ENCODE results near the gene CSE1L.

CSE1L gene

GRCh38 chr20:49030954-49031619 is 15.0 kb upstream of the CSE1L start:
- 92 to 95% methylated on average over 6 of the region's 6 CpGs for WGBS, 2 experiments
- no peaks in the 10 kb centered on the region for H3K9me3 ChIP-seq (ENCODE audit: control insufficient read depth, low read length)
- no peaks in the 10 kb centered on the region for H3K27me3 ChIP-seq (ENCODE audit: control insufficient read depth, insufficient read depth, low read length, poor library complexity, severe bottlenecking)
- H3K27ac ChIP-seq (ENCODE audit: insufficient read depth, low read depth, low read length, poor library complexity, severe bottlenecking): no peak overlapping the region
- no peaks in the 10 kb centered on the region for H3K4me1 ChIP-seq (ENCODE audit: control insufficient read depth, insufficient read depth, low read length)
- H3K36me3 ChIP-seq (ENCODE audit: control insufficient read depth, insufficient read depth, low read length): peaks cover 23% of the 10 kb centered on the region
- H3K4me3 ChIP-seq (ENCODE audit: insufficient read depth, low read depth, low read length): no peak overlapping the region

- Histone ChIP-seq H3K27me3 (ENCODE audit: control insufficient read depth, insufficient read depth, low read length, poor library complexity, severe bottlenecking) (no peaks in the 10 kb centered on the region), H3K27ac (ENCODE audit: insufficient read depth, low read depth, low read length, poor library complexity, severe bottlenecking) (no peak overlapping the region), H3K4me1 (ENCODE audit: control insufficient read depth, insufficient read depth, low read length) (no peaks in the 10 kb centered on the region), H3K9me3 (ENCODE audit: control insufficient read depth, low read length) (no peaks in the 10 kb centered on the region), H3K36me3 (ENCODE audit: control insufficient read depth, insufficient read depth, low read length) (peaks cover 20% of the 10 kb centered on the region), H3K4me3 (ENCODE audit: insufficient read depth, low read depth, low read length) (no peak overlapping the region)
- WGBS, 2 experiments: 94 to 95% methylated on average over 8 of the region's 8 CpGs
These were observed 13.7 kb upstream of the CSE1L start for GRCh38 chr20:49032455-49032854.

- H3K36me3 ChIP-seq (ENCODE audit: control insufficient read depth, insufficient read depth, low read length): peaks cover 8% of the 10 kb centered on the region
- H3K27ac ChIP-seq (ENCODE audit: insufficient read depth, low read depth, low read length, poor library complexity, severe bottlenecking): no peak overlapping the region
- no peaks in the 10 kb centered on the region for H3K27me3 ChIP-seq (ENCODE audit: control insufficient read depth, insufficient read depth, low read length, poor library complexity, severe bottlenecking)
- WGBS, 2 experiments: 94 to 96% methylated on average over 6 to 7 of the region's 7 CpGs
- H3K4me1 ChIP-seq (ENCODE audit: control insufficient read depth, insufficient read depth, low read length): no peaks in the 10 kb centered on the region
- no peak overlapping the region for H3K4me3 ChIP-seq (ENCODE audit: insufficient read depth, low read depth, low read length)
- H3K9me3 ChIP-seq (ENCODE audit: control insufficient read depth, low read length): no peaks in the 10 kb centered on the region
These were observed 11.9 kb upstream of the CSE1L start for GRCh38 chr20:49034070-49034732.

- Histone ChIP-seq H3K36me3 (ENCODE audit: control insufficient read depth, insufficient read depth, low read length) (no peaks in the 10 kb centered on the region), H3K4me1 (ENCODE audit: control insufficient read depth, insufficient read depth, low read length) (no peaks in the 10 kb centered on the region), H3K27me3 (ENCODE audit: control insufficient read depth, insufficient read depth, low read length, poor library complexity, severe bottlenecking) (no peaks in the 10 kb centered on the region), H3K27ac (ENCODE audit: insufficient read depth, low read depth, low read length, poor library complexity, severe bottlenecking) (no peak overlapping the region), H3K4me3 (ENCODE audit: insufficient read depth, low read depth, low read length) (no peak overlapping the region), H3K9me3 (ENCODE audit: control insufficient read depth, low read length) (no peaks in the 10 kb centered on the region)
- WGBS, 2 experiments: 91% methylated on average over 3 of the region's 3 CpGs
These were observed 8.1 kb upstream of the CSE1L start for GRCh38 chr20:49037962-49038387.

DNA sequence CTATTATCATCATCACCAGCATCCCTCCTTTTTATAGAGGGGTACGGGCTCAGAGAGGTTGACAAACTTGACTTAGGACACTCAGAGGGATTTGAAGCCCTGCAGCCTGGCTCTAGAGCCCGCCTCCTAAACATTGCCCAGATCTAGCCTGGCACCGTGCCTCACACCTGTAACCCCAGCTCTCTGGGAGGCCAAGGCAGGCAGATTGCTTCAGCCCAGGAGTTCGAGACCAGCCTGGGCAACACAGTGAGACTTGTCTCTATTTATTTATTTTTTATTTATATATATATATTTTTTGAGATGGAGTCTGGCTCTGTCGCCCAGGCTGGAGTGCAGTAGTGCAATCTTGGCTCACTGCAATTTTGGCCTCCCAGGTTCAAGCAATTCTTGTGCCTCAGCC is 6.3 kb upstream of the CSE1L start:
- 91 to 95% methylated on average over 4 to 5 of the region's 5 CpGs for WGBS, 2 experiments
- Histone ChIP-seq H3K9me3 (ENCODE audit: control insufficient read depth, low read length) (no peaks in the 10 kb centered on the region), H3K4me3 (ENCODE audit: insufficient read depth, low read depth, low read length) (no peak overlapping the region), H3K4me1 (ENCODE audit: control insufficient read depth, insufficient read depth, low read length) (no peaks in the 10 kb centered on the region), H3K27ac (ENCODE audit: insufficient read depth, low read depth, low read length, poor library complexity, severe bottlenecking) (no peak overlapping the region), H3K27me3 (ENCODE audit: control insufficient read depth, insufficient read depth, low read length, poor library complexity, severe bottlenecking) (no peaks in the 10 kb centered on the region), H3K36me3 (ENCODE audit: control insufficient read depth, insufficient read depth, low read length) (no peaks in the 10 kb centered on the region)

- Histone ChIP-seq H3K9me3 (ENCODE audit: control insufficient read depth, low read length) (no peaks in the 10 kb centered on the region), H3K4me1 (ENCODE audit: control insufficient read depth, insufficient read depth, low read length) (peaks cover 9% of the 10 kb centered on the region), H3K36me3 (ENCODE audit: control insufficient read depth, insufficient read depth, low read length) (peaks cover 3% of the 10 kb centered on the region), H3K27ac (ENCODE audit: insufficient read depth, low read depth, low read length, poor library complexity, severe bottlenecking) (no peak overlapping the region), H3K27me3 (ENCODE audit: control insufficient read depth, insufficient read depth, low read length, poor library complexity, severe bottlenecking) (no peaks in the 10 kb centered on the region), H3K4me3 (ENCODE audit: insufficient read depth, low read depth, low read length) (no peak overlapping the region)
- 94 to 95% methylated on average over 5 of the region's 5 CpGs for WGBS, 2 experiments
These were observed 3.1 kb upstream of the CSE1L start for GRCh38 chr20:49043000-49043399.

DNA sequence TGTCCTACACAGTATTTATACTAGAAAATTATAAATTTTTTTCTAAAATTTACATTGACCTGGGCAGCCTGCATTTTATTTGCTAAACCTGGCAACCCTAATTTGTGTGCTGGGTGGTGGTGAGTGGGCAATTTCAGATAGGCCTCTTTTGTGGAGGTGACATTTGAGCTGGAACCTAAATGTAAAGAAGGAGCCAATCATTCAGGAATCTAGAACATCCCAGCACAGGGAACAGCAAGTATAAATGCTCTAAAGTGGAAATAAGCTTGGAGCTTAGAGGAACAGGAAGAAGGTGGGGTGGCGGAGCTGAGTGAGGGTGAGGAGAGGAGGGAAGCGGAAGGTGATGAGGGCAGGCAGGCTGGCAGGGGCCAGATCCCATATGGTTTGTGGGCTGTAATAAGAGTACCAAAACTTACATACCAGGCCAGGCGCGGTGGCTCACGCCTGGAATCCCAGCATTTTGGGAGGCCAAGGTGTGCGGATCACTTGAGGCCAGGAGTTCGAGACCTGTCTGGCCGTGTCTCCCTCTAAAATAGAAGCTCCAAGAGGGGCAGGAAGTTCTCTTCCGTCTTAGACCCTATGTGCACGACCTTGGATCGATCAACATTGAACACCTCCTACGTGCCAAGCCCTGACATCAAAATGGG is 549 bp upstream of the CSE1L start:
- Histone ChIP-seq H3K9me3 (ENCODE audit: control insufficient read depth, low read length) (no peaks in the 10 kb centered on the region), H3K36me3 (ENCODE audit: control insufficient read depth, insufficient read depth, low read length) (peaks cover 10% of the 10 kb centered on the region), H3K4me3 (ENCODE audit: insufficient read depth, low read depth, low read length) (peak overlapping the region; percentile 95), H3K27me3 (ENCODE audit: control insufficient read depth, insufficient read depth, low read length, poor library complexity, severe bottlenecking) (no peaks in the 10 kb centered on the region), H3K27ac (ENCODE audit: insufficient read depth, low read depth, low read length, poor library complexity, severe bottlenecking) (peak overlapping the region; percentile 81), H3K4me1 (ENCODE audit: control insufficient read depth, insufficient read depth, low read length) (peaks cover 12% of the 10 kb centered on the region)
- 37 to 41% methylated on average over 12 of the region's 12 CpGs for WGBS, 2 experiments

DNA sequence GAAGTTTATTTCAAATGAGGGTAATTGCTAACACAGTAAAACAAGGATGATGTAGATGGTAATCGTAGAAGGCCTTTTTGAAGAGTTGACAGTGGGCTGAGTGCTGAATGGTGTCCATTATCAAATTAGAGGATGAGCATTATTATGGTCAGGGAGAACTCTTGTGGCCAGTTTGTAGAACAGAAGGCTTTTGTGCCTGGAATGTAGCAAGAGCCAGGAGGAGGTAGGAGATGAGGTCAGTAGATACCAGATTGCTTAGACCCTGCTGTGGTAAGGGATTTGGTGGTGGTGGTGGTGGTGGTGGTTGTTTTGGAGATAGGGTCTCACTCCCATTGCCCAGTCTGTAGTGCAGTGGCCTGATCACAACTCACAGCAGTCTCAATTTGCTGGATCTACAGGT is 6.2 kb downstream of the CSE1L start:
- Histone ChIP-seq H3K9me3 (ENCODE audit: control insufficient read depth, low read length) (no peaks in the 10 kb centered on the region), H3K27ac (ENCODE audit: insufficient read depth, low read depth, low read length, poor library complexity, severe bottlenecking) (no peak overlapping the region), H3K4me1 (ENCODE audit: control insufficient read depth, insufficient read depth, low read length) (peaks cover 6% of the 10 kb centered on the region), H3K36me3 (ENCODE audit: control insufficient read depth, insufficient read depth, low read length) (peaks cover 10% of the 10 kb centered on the region), H3K27me3 (ENCODE audit: control insufficient read depth, insufficient read depth, low read length, poor library complexity, severe bottlenecking) (no peaks in the 10 kb centered on the region), H3K4me3 (ENCODE audit: insufficient read depth, low read depth, low read length) (no peak overlapping the region)
- WGBS, 2 experiments: 88 to 93% methylated on average over 1 of the region's 1 CpG

- H3K9me3 ChIP-seq (ENCODE audit: control insufficient read depth, low read length): no peaks in the 10 kb centered on the region
- H3K4me3 ChIP-seq (ENCODE audit: insufficient read depth, low read depth, low read length): no peak overlapping the region
- H3K27me3 ChIP-seq (ENCODE audit: control insufficient read depth, insufficient read depth, low read length, poor library complexity, severe bottlenecking): no peaks in the 10 kb centered on the region
- no peaks in the 10 kb centered on the region for H3K4me1 ChIP-seq (ENCODE audit: control insufficient read depth, insufficient read depth, low read length)
- WGBS, 2 experiments: 74 to 87% methylated on average over 3 of the region's 4 CpGs
- H3K36me3 ChIP-seq (ENCODE audit: control insufficient read depth, insufficient read depth, low read length): peaks cover 5% of the 10 kb centered on the region
- H3K27ac ChIP-seq (ENCODE audit: insufficient read depth, low read depth, low read length, poor library complexity, severe bottlenecking): no peak overlapping the region
These were observed 8.0 kb downstream of the CSE1L start for GRCh38 chr20:49054056-49054643.

- H3K36me3 ChIP-seq (ENCODE audit: control insufficient read depth, insufficient read depth, low read length): peaks cover 61% of the 10 kb centered on the region
These were observed 17.2 kb downstream of the CSE1L start for GRCh38 chr20:49063279-49063678.

More at GRCh38 chr20:49063279-49063678, 17.2 kb downstream of the CSE1L start:
- no peaks in the 10 kb centered on the region for H3K27me3 ChIP-seq (ENCODE audit: control insufficient read depth, insufficient read depth, low read length, poor library complexity, severe bottlenecking)
- H3K9me3 ChIP-seq (ENCODE audit: control insufficient read depth, low read length): no peaks in the 10 kb centered on the region
- H3K4me3 ChIP-seq (ENCODE audit: insufficient read depth, low read depth, low read length): no peak overlapping the region
- H3K27ac ChIP-seq (ENCODE audit: insufficient read depth, low read depth, low read length, poor library complexity, severe bottlenecking): no peak overlapping the region
- H3K4me1 ChIP-seq (ENCODE audit: control insufficient read depth, insufficient read depth, low read length): no peaks in the 10 kb centered on the region
- 86 to 97% methylated on average over 3 of the region's 3 CpGs for WGBS, 2 experiments

Measured in ectodermal cell (in vitro differentiated cells).